HG03064 (cell line): ENCODE data around the gene SCLT1.
"Not testable (repeated sequence)": the region's sequence is repeated elsewhere in the genome, so short reads cannot be mapped to it uniquely, and the experiment has no call there.

Experiments used
- ATAC-seq: cut with Tn5 transposase; IDR thresholded peaks from one replicate; pipeline ENCODE4 v1.9.1; 2021; ENCODE audit warnings: low read depth; ENCODE audit not compliant: unreplicated experiment

Gene SCLT1

DNA sequence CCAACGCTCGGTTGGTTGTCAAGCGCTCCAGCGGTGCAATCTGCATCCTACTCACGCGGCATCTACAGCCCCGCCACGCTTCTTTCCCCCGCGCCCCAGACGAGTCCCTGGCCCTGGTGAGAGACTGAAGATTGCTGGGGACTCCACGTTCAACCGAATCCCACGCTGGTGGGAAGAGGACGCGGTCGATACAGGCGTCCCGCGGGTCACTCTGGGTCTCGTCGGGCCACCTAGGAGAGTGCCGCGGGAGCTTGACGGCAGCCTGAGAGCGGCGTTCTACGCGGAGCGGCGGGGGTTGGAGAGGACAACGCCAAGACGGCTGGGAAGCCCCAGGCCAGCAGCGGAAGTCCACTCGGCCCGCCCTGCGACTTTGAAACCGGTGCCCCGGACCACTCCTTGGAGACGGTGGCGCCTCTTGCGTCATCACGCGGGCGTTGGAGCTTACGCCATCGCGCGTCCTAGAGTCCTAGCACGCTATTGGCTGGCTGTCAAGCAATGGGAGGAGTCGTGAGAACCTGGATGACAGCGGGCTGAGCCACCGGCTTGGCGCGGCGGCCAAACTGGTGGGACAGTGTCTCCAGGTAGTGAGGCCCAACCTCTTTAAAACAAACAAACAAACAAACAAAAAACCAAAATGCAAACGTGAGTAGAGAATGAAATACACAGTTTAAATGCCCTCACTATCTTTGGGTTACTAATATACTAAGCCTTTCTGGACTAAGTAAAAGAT is at the start of gene SCLT1:
Gene SCLT1, minus strand, starts transcription at position 349 of the 730 bp plus-strand sequence. CDS start 436 bp downstream, outside the sequence.
- ATAC-seq, result peak; percentile 89

DNA sequence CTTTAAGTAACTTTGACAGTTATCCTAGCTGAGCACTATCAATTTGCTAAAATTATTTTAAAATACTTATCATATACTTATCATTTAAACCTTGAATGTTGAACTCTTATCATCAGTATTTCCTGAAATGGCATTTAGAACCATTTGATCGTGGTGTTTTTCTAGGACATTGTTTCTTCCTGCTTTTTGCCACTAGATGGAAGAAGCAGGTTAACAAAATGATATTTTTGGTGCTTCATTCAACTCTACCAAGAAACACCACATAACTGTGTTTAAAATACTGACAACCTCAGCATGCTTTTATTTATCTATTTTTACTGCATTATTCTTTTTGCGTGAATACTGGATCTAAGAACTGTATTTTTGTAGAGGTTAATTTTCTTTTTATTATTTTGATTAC is 47.2 kb upstream of the SCLT1 start:
- no peak for ATAC-seq

DNA sequence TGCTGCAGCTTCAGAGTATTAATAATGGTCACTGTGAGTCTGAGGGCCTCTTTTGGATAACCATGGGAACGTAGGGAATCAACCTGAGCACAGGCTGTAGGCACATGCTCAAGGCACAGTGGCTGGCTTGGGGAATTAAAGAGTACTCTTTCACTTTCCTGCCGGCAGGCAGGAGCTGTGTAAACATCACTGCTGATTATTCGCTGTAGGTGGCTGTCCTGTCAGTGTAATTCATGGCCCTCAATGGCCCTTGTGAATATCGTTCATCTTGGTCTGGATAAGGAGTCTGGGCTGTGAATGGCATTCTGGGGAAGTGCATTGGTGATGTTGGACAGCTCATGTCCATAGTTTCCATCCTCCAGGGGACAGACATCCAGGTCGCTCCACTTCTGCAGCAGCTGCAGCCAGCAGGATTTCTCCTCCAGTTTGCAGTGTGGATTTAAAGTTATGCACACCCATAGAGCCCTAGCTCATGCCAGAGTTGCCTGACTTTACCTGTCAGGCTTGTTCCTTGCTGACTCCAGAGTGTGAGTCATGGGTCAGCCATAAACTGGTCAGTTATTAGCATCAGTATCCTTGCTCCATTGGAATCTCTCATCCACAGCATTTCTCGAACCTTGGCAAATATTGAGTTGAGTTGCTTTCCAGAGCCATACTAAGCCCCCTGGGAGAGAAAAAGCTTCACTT is 45.6 kb upstream of the SCLT1 start:
- no peak for ATAC-seq

DNA sequence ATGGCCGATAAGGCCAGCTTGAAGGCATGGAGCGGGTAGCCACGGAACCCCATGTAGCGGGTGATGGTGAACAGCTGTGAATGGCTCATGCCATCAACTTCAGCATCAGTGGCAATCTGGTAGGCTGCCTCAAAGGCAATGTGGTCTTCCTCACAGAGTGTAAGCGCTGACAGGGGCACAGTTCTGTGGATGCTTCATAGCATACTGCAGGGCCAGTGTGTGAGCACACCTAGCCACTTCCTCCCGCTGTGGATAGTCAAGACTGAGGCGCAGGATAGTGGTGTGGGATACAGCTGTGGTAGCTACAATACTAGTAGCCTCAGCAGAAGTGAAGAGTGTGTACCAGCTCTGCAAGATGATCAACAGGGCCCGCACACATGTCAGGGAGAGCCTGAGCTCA is 43.1 kb upstream of the SCLT1 start:
- no peak for ATAC-seq

DNA sequence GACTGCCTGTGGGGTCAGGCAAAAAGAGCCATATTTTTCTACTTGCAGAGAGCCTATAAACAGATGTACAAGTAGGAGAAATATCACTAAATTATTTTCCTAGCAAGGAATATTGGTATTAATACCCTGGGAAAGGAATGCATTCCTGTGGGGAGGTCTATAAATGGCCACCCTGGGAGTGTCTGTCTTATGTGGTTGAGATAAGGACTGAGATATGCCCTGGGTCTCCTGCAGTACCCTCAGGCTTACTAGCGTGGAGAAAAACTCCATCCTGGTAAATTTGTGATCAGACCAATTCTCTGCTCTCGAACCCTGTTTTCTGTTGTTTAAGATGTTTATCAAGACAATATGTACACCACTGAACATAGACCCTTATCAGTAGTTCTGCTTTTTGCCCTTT is 38.0 kb upstream of the SCLT1 start:
- no peak for ATAC-seq

DNA sequence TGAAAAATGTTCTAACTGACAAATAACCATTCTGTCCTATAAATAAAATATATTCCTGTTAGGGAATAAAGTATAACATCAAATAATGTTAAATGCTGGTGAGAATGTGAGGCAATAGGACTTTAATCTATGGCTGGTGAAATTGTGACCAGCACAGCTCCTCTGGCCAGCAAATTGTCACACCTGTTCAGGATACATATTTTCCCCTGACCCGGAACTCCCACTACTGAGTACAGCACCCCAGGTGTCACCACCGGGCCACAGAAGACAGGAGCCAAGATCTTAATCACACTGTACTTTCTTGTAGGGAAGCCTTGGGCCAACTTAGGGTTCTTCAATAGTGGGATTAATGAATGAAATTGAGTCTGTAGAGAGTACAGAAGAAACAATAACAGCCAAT is 35.8 kb upstream of the SCLT1 start:
- ATAC-seq, result no peak

DNA sequence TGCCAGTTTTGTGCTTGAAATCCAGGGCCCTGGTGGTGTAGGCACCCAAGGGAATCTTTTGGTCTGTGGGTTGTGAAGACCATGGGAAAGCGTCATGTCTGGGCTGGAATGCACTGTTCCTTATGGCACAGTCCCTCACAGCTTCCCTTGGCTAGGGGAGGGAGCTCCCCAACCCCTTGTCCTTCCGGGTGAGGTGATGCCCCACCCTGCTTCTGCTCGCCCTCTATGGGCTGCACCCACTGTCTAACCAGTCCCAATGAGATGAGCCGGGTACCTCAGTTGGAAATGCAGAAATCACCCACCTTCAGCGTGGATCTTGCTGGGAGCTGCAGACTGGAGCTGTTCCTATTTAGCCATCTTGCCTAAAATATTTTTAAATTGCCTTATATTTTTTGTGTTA is 33.3 kb upstream of the SCLT1 start:
- not testable (repeated sequence) for ATAC-seq

DNA sequence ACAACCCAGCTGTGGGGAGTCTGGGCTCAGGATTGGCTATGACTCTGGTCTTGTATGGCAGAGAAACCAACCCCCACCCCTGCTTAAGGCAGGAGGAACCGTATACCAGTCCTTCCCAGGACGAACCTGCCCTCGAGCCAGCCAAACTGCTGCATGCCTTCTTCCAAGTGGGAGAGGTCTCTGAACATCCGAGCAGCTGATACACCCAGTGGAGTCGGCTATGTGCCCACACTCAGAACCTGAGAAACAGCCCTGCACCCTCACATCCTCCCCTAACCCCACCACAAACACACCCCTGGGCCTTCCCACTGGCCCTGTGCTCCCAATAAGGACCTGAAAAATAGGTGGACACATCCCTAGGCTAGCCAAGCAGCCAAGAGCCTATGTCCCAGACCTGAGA is 24.4 kb upstream of the SCLT1 start:
- no peak for ATAC-seq

DNA sequence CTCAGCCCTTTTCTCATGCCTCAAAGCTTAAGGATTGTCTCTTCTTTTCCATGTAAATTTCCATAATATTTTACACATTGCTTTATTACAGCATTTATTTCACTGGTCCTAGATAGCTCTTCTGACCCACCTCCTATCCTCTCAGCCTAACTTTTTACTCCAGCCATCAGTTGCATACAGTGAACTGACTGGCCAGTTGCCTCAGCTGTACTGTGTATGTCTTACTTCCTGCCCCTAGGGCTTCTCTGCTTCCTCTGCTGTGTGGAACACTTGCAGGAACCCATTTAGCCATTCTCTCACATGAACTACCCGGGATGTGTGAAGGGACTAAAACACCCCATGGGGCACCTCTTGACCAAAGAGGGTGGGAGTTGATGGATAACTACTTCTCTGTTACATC is 20.6 kb upstream of the SCLT1 start:
- ATAC-seq, result no peak

DNA sequence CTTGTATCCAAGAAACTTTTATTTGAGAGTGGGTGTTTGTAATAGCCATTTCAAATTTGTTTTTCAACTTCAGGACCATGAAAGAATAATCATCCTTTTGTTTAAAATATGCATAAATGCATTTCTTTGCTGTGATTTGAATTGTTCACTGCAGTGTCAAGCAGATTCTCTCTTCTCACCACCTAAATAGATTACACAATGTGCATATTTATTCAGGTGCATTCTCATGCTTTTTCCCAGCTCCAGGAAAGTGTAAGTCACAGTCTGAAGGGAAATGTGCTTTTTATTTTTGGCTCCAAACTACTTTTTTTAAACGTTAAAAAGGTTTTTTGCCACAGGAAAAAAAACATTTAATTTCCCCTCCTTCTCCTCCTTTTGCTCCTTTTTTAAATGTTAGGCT is 20.1 kb upstream of the SCLT1 start:
- no peak for ATAC-seq

DNA sequence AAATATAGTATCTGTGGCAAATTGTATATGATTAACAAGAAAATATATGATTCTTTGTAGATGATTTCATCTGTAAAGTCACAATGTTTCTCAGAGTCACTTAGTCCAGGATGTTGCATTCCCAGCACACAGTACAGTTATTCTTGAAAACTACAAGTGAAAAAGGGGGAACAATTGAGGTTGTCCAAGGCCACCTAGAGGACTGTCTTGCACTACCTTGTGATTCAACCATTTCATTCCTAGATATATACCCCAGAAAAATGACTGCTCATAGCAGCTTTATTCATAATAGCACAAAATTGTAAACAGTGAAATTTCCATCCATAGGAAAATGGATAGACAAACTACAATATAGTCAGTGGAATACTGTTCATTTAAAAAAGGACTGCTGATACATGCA is 18.6 kb upstream of the SCLT1 start:
- no peak for ATAC-seq

DNA sequence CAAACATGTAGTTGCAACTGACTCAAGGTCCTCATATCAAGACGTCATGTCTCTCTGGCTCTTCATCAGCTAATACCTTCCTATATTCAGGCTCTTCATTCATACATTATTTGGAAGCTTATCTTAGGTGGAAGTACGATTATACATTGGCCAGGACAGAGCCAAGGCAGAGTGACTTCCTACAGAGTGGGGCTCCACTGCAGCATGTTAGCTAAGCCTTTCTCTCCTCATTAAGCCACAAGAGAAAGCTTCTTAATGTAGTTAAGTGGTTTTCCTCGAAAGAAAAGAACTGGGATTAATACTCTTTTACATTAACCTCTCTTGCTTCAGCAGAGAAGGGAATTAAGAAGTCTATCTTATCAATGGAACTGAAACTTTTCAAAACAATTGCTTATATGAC is 17.6 kb upstream of the SCLT1 start:
- ATAC-seq, result no peak

DNA sequence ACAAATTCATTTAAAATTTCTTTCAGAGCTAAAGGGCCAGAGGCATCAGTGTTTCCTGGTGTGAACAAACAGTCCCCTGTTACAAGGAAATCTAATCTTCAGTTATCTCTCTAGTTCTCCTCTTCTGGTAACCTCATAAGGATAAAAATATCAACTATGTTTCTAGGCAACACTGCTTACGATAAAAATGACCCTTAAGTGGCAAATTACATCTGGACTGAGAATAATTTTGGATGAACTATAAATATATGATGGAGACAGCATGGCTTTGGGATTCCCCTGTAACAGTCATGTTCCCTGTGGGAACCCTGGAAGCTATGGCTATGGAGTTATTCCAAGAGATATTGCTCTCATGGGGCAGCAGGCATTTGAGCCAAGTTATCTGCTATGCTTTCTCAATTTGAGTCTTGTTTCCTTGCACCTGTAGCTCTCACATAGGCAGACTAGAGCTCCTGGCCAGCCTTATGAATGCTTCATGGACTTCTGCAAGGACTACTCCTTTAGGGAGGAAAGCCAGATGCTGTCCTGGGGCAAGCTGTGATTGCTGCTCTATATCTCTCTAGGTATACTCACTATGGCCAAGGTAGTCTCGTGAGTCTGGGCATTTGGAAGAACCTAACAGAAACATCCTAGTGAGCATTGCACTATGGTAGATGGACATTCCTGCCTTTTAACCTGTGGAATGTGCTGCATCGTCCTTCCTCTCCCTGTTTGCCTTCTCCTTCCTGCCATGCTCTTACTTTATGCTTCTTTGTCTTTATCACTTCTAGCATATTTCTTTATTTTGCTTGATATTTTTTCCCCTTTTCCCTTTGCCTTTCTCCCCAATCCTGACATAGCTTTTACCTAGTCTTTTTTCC is 16.9 kb upstream of the SCLT1 start:
- no peak for ATAC-seq

DNA sequence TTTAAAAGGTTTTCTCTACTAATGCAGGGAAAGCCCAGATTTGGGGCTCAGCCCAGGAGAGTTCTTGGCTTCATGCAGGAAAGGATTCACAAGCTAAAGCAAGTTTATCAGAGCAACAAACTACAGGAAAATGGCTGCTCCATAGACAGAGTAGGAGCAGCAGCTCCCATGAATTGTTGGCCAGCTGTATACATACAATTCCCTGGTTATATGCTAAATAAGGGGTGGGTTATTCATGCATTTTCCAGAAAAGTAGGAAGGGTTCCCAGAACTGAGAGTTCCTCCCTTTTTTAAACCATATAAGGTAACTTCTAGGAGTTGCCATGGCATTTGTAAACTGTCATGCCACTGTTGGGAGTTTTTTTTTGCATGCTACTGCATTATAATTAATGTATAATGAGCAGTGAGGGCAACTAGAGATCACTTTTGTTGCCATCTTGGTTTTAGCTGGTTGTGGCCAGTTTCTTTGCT is 5.2 kb upstream of the SCLT1 start:
- ATAC-seq, result no peak

DNA sequence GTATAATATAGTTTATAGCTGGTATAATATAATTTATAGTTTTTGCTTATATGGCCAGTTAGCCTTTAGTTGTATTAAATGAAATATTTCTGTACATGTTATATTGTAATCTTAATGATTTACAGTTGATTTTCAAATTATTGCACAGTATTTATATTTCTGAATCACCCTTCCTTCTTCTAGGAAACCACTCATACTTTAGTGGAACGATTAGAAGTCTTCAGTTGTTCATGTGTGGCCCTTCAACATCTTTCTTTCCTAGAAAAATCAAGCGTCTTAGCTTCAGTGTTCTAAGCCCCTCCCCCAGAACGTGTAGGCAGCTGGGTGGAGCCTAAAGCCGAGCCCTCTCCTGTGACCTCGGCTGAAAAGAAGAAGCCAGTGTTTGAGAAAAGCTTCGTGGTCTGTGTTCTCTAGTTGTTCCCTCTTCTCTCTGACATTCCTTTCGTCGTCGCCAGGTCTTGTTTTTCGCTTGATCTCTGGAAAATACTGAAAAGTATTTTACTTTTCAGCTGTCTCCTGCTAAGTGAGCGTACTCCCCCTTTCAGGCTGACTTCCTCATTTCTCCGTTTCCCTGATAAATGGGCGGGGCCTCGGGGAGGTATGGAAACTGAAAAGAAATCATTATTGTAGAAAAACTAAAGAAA is 2.6 kb upstream of the SCLT1 start, which contains the start of gene C4orf33:
Gene C4orf33, plus strand, starts transcription at position 342 of the 644 bp plus-strand sequence. CDS start 6,459 bp downstream, outside the sequence.
- peak; percentile 46 for ATAC-seq

DNA sequence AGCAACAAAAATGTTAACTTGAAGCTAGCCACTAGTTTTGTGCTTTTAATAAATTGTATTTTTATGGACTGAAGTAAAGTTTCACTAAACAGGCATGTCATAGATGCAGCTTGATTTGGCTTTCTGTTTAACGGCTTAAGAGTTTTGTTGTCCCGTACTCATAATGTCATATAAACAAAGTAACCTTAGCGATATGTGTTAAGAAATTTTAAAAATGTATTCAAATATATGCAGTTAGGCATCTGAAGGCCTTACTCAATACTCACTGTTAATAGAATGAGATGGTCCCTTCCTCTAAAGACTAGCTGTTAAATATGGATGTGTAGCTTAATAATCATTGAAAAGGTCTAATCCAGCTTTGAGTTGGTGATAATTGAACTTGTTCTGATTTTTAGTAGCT is 1.0 kb upstream of the SCLT1 start:
- no peak for ATAC-seq

DNA sequence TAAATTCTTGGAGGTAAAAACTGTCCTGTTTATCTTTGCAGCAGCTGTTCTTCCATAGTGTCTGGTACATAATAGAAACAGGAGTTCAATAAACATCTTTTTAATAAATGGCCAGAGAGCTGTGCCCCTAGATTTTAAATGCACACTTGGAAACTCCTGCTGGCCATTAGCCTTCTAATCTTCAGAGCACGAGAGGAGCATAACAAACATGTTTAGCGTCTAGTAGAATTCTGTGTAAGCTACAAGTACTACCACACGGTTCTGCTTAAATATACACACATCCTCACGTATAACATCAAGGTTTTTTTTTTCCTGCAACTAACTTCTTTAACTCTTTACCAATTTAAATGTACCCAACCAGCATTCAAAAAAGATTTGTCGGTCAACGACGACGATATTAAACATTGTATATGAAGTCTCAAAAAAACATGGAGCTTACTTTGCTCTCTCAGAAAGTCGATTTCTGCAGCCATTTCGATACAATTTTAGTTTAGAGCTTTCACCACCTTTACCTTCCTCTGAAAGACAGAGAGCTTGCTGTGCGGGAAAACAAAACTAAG is 628 bp downstream of the SCLT1 start:
- no peak for ATAC-seq

DNA sequence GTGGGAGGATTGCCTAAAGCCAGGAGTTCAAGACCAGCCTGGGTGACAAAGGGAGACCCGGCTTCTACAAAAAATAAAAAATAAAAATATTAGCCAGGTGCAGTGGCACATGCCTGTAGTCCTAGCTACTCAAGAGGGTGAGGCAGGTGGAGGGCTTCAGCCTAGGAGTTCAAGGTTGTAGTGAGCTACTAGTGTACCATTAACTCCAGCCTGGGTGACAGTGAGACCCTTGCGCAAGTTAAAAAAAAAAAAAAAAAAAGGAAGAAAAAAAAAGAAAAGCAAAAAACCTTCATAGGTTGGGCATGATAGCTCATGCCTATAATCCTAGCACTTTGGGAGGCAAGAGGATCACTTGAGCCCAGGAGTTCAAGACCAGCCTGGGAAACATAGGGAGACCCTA is 5.8 kb downstream of the SCLT1 start:
- ATAC-seq, result no peak

DNA sequence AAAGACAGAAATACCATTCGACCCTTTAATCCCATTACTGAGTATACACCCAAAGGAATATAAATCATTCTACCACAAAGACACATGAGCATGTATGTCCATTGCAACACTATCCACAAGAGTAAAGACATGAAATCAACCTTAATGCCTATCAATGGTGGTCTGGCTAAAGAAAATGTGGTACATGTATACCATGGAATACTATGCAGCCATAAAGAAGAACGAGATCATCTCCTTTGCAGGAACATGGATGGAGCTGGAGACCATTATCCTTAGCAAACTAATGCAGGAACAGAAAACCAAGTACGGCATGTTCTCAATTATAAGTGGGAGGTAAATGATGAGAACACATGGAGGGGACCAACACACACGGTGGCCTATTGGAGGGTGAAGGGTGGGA is 7.9 kb downstream of the SCLT1 start:
- no peak for ATAC-seq

DNA sequence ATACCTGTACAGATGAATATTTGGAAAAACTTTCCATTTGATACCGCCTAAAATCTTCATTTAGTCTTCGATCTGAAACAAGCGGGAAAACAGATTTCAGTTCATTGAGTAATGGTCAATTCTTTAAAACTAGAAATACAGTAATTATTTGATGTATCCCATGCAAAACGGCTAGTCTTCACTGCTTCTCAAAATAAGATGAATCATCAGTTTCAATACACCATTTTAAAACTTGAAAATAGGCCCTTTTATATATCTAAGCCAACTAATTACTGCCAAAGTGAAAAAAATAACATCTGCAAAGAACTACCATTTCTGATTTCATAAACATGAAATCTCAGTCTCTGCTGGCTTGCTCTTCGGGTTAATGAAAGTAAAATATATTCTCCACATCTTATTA is 11.0 kb downstream of the SCLT1 start:
- no peak for ATAC-seq
